Measurements from ENCODE around the gene DRP2. TPM values are rescaled to one million over a fixed set of nuclear protein-coding genes. Genes with fewer than 3 reads are reported as not detected.
"Not testable (repeated sequence)": the region's sequence is repeated elsewhere in the genome, so short reads cannot be mapped to it uniquely, and the experiment has no call there.

The DRP2 gene, protein sequence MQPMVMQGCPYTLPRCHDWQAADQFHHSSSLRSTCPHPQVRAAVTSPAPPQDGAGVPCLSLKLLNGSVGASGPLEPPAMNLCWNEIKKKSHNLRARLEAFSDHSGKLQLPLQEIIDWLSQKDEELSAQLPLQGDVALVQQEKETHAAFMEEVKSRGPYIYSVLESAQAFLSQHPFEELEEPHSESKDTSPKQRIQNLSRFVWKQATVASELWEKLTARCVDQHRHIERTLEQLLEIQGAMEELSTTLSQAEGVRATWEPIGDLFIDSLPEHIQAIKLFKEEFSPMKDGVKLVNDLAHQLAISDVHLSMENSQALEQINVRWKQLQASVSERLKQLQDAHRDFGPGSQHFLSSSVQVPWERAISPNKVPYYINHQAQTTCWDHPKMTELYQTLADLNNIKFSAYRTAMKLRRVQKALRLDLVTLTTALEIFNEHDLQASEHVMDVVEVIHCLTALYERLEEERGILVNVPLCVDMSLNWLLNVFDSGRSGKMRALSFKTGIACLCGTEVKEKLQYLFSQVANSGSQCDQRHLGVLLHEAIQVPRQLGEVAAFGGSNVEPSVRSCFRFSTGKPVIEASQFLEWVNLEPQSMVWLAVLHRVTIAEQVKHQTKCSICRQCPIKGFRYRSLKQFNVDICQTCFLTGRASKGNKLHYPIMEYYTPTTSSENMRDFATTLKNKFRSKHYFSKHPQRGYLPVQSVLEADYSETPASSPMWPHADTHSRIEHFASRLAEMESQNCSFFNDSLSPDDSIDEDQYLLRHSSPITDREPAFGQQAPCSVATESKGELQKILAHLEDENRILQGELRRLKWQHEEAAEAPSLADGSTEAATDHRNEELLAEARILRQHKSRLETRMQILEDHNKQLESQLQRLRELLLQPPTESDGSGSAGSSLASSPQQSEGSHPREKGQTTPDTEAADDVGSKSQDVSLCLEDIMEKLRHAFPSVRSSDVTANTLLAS
- 1 to 10 TPM in 1 of 2 donors, under 1 TPM in 1; 0.37 to 1.1 TPM for total RNA-seq

GRCh38 chrX:101219116-101219863 is at the start of gene DRP2:
DRP2 (plus strand) TSS chrX:101219786; CDS start chrX:101231648, 11,862 bp downstream.
- H3K9me3 ChIP-seq: no peaks in the 10 kb centered on the region
- H3K27me3 ChIP-seq: no peaks in the 10 kb centered on the region
- TF ChIP-seq CTCF (IDR thresholded peaks at IDR 0.05): no peak
- H3K9ac ChIP-seq (ENCODE audit: low read depth in 2 of 2, low read length in 2 of 2): no peak within 1 kb of the TSS
- no peak within 1 kb of the TSS for H3K27ac ChIP-seq
- intact Hi-C loops (cut with DNase I): no loop called here
- H3K4me1 ChIP-seq: no peaks in the 10 kb centered on the region
- no peak for DNase-seq
- H3K36me3 ChIP-seq: no peaks in the 10 kb centered on the region
- H3K4me3 ChIP-seq: no peak within 1 kb of the TSS

- intact Hi-C loops (cut with DNase I): no loop called here
- Histone ChIP-seq H3K27me3 (no peaks in the 10 kb centered on the region), H3K9me3 (no peaks in the 10 kb centered on the region), H3K4me1 (no peaks in the 10 kb centered on the region), H3K27ac (no peak overlapping the region), H3K36me3 (no peaks in the 10 kb centered on the region), H3K9ac (ENCODE audit: low read depth in 2 of 2, low read length in 2 of 2) (no peak overlapping the region), H3K4me3 (no peak overlapping the region)
- no peak for TF ChIP-seq CTCF (IDR thresholded peaks at IDR 0.05)
- no peak for DNase-seq
These were observed 47.6 kb upstream of the DRP2 start for GRCh38 chrX:101171883-101172400.

DNA sequence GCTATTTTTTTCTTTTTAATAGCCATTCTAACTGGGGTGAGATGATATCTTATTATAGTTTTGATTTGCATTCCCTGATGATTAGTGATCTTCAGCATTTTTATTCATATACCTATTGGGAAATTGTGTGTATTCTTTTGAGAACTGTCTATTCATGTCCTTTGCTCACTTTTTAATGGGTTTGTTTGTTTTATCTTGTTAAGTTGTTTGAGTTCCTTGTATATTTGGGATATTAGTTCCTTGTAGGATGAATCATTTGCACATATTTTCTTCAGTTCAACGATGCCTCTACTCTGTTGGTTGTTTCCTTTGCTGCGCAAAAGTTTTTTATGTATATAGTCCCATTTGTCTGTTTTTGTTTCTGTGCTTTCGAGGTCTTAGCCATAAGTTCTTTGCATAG is 43.1 kb upstream of the DRP2 start:
- intact Hi-C loops (cut with DNase I): no loop called here
- no peaks in the 10 kb centered on the region for H3K36me3 ChIP-seq
- no peak for TF ChIP-seq CTCF (IDR thresholded peaks at IDR 0.05)
- no peaks in the 10 kb centered on the region for H3K27me3 ChIP-seq
- no peak overlapping the region for H3K4me3 ChIP-seq
- no peak for DNase-seq
- H3K9me3 ChIP-seq: no peaks in the 10 kb centered on the region
- no peak overlapping the region for H3K27ac ChIP-seq
- H3K9ac ChIP-seq (ENCODE audit: low read depth in 2 of 2, low read length in 2 of 2): no peak overlapping the region
- H3K4me1 ChIP-seq: no peaks in the 10 kb centered on the region

DNA sequence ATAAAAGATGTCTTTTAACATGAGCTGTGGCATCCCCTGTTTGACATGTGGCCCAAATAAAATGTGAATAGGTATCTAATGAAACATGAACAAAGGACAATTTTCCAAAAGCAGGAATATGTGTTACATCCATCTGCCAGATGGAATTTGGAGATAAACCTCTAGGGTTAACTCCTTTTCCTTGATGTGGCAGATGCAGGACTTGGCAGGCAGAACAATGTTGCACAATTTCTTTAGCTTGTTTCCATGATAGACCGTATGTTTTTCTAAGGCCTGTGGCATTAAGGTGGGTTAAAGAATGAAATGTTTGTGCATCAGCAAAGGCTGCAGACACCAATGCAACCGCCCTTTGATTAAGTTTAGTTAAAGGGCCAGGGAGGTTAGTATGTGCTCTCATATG is 34.7 kb upstream of the DRP2 start:
- H3K9ac ChIP-seq (ENCODE audit: low read depth in 2 of 2, low read length in 2 of 2); DNase-seq; H3K9me3 ChIP-seq; H3K27ac ChIP-seq; H3K4me3 ChIP-seq; H3K4me1 ChIP-seq; H3K36me3 ChIP-seq; intact Hi-C loops (cut with DNase I); H3K27me3 ChIP-seq: not testable (repeated sequence)

- H3K36me3 ChIP-seq; H3K27ac ChIP-seq; H3K4me1 ChIP-seq; H3K9me3 ChIP-seq; H3K27me3 ChIP-seq; intact Hi-C loops (cut with DNase I); H3K9ac ChIP-seq (ENCODE audit: low read depth in 2 of 2, low read length in 2 of 2); DNase-seq; H3K4me3 ChIP-seq: not testable (repeated sequence)
These were observed 31.6 kb upstream of the DRP2 start for GRCh38 chrX:101187961-101188360.

GRCh38 chrX:101190736-101191135 is 28.9 kb upstream of the DRP2 start:
- Histone ChIP-seq H3K9me3 (no peaks in the 10 kb centered on the region), H3K4me1 (no peaks in the 10 kb centered on the region), H3K36me3 (no peaks in the 10 kb centered on the region), H3K4me3 (no peak overlapping the region), H3K27me3 (peaks cover 8% of the 10 kb centered on the region), H3K9ac (ENCODE audit: low read depth in 2 of 2, low read length in 2 of 2) (no peak overlapping the region), H3K27ac (no peak overlapping the region)
- intact Hi-C loops (cut with DNase I): no loop called here
- DNase-seq: no peak
- no peak for TF ChIP-seq CTCF (IDR thresholded peaks at IDR 0.05)
